GM12878 (cell line): ENCODE measurements around the gene KRTCAP3.

Experiments used
- ASH2L ChIP-seq: fragments of 300-600, 200-600 bp; sonication (generic); IDR thresholded peaks from 2 replicates; pipeline ENCODE4 v1.6.1; 2017; ENCODE audit warnings: low read depth, mild to moderate bottlenecking, borderline replicate concordance
- JUND ChIP-seq: IDR thresholded peaks from 2 replicates; pipeline ENCODE4 v1.6.1; 2012; ENCODE audit warnings: low read depth, mild to moderate bottlenecking, low read length, improper control_type of control experiment, moderate library complexity
- POLR2A ChIP-seq: IDR thresholded peaks from 2 replicates; pipeline ENCODE4 v1.6.1; 2011; ENCODE audit warnings: low read depth, mild to moderate bottlenecking, low read length
- ZBTB33 ChIP-seq: fragments of 450-650 bp; IDR thresholded peaks from 2 replicates; pipeline ENCODE4 v1.6.1; 2017; ENCODE audit warnings: mild to moderate bottlenecking

- no peak for TF ChIP-seq ZBTB33
- TF ChIP-seq POLR2A, result no peak
- TF ChIP-seq JUND, result no peak
- TF ChIP-seq ASH2L, result no peak
Measured at GRCh38 chr2:27492557-27492956, 50.4 kb downstream of the KRTCAP3 start.
